ENCODE data around the gene PEX11G.

Gene PEX11G

GRCh38 chr19:7476777-7477494, 11.9 kb downstream of the PEX11G start:
- TF ChIP-seq CTCF (IDR thresholded peaks at IDR 0.05): no peak

GRCh38 chr19:7476241-7476640, 12.6 kb downstream of the PEX11G start:
- TF ChIP-seq CTCF (IDR thresholded peaks at IDR 0.05): no peak

GRCh38 chr19:7475665-7476064, 13.2 kb downstream of the PEX11G start:
- TF ChIP-seq CTCF (IDR thresholded peaks at IDR 0.05): no peak

- TF ChIP-seq CTCF (IDR thresholded peaks at IDR 0.05): no peak
These were observed 16.9 kb downstream of the PEX11G start for GRCh38 chr19:7471696-7472615.

GRCh38 chr19:7470540-7471305, 18.1 kb downstream of the PEX11G start:
- TF ChIP-seq CTCF (IDR thresholded peaks at IDR 0.05): no peak

GRCh38 chr19:7469669-7470285, 19.1 kb downstream of the PEX11G start:
- TF ChIP-seq CTCF (IDR thresholded peaks at IDR 0.05): no peak

GRCh38 chr19:7468840-7469239, 20.0 kb downstream of the PEX11G start:
- TF ChIP-seq CTCF (IDR thresholded peaks at IDR 0.05): no peak

All from LNCAP (cell line).